Ishikawa (cell line): Measurements from ENCODE around the gene SDC4.

ENCODE experiments used
- CEBPB ChIP-seq: IDR thresholded peaks from 2 replicates; pipeline ENCODE4 v1.6.1; 2012
- CREB1 ChIP-seq: IDR thresholded peaks from 2 replicates; pipeline ENCODE4 v1.6.1; 2012; ENCODE audit warnings: low read depth
- EGR1 ChIP-seq: IDR thresholded peaks from 2 replicates; pipeline ENCODE4 v1.6.1; 2012
- EP300 ChIP-seq: IDR thresholded peaks from 2 replicates; pipeline ENCODE4 v1.6.1; 2012; ENCODE audit warnings: borderline replicate concordance
- FOXM1 ChIP-seq: IDR thresholded peaks from 2 replicates; pipeline ENCODE4 v1.6.1; 2012; ENCODE audit warnings: low read depth, borderline replicate concordance
- NFIC ChIP-seq: IDR thresholded peaks from 2 replicates; pipeline ENCODE4 v1.6.1; 2012
- RAD21 ChIP-seq: IDR thresholded peaks from 2 replicates; pipeline ENCODE4 v1.6.1; 2012; ENCODE audit warnings: low read depth
- TAF1 ChIP-seq: IDR thresholded peaks from 2 replicates; pipeline ENCODE4 v1.6.1; 2012; ENCODE audit warnings: low read depth, mild to moderate bottlenecking
- TCF12 ChIP-seq: IDR thresholded peaks from 2 replicates; pipeline ENCODE4 v1.6.1; 2012; ENCODE audit warnings: low read depth
- TEAD4 ChIP-seq: IDR thresholded peaks from 2 replicates; pipeline ENCODE4 v1.6.1; 2012
- YY1 ChIP-seq: IDR thresholded peaks from 2 replicates; pipeline ENCODE4 v1.6.1; 2012; ENCODE audit warnings: low read depth
- ZBTB7A ChIP-seq: IDR thresholded peaks from 2 replicates; pipeline ENCODE4 v1.6.1; 2012; ENCODE audit warnings: low read depth
- TF ChIP-seq, protein P1 (sequence below): IDR thresholded peaks from 2 replicates; pipeline ENCODE4 v1.6.1; 2012; ENCODE audit warnings: low read depth, mild to moderate bottlenecking
- TF ChIP-seq, protein P2 (sequence below): IDR thresholded peaks from 2 replicates; pipeline ENCODE4 v1.6.1; 2012
- TF ChIP-seq, protein P3 (sequence below): IDR thresholded peaks from 2 replicates; pipeline ENCODE4 v1.6.1; 2012

SDC4 gene

DNA sequence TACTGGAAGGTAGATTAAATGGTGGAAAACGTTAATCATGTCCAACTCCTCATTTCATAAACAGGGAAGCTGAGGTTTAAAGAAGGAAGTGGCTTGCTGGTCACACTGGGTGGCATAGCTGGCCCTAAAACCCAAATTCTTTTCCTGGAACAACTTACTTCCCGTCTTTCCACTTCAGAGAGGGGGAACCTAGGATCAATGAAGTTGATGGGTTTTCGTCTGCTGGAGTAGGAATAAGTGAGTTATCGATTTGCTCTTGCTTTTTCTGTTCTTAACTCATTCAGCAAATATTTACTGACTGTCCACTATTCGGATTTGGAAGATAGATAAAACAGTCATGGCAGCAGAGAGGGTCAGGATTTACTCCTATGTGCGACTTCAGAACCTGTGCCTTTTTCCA lies 13.6 kb upstream of the SDC4 start:
- TF ChIP-seq TCF12 (no peak), FOXM1 (no peak), EP300 (no peak), CEBPB (no peak)
- TF ChIP-seq, protein P1, sequence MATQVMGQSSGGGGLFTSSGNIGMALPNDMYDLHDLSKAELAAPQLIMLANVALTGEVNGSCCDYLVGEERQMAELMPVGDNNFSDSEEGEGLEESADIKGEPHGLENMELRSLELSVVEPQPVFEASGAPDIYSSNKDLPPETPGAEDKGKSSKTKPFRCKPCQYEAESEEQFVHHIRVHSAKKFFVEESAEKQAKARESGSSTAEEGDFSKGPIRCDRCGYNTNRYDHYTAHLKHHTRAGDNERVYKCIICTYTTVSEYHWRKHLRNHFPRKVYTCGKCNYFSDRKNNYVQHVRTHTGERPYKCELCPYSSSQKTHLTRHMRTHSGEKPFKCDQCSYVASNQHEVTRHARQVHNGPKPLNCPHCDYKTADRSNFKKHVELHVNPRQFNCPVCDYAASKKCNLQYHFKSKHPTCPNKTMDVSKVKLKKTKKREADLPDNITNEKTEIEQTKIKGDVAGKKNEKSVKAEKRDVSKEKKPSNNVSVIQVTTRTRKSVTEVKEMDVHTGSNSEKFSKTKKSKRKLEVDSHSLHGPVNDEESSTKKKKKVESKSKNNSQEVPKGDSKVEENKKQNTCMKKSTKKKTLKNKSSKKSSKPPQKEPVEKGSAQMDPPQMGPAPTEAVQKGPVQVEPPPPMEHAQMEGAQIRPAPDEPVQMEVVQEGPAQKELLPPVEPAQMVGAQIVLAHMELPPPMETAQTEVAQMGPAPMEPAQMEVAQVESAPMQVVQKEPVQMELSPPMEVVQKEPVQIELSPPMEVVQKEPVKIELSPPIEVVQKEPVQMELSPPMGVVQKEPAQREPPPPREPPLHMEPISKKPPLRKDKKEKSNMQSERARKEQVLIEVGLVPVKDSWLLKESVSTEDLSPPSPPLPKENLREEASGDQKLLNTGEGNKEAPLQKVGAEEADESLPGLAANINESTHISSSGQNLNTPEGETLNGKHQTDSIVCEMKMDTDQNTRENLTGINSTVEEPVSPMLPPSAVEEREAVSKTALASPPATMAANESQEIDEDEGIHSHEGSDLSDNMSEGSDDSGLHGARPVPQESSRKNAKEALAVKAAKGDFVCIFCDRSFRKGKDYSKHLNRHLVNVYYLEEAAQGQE: no peak

DNA sequence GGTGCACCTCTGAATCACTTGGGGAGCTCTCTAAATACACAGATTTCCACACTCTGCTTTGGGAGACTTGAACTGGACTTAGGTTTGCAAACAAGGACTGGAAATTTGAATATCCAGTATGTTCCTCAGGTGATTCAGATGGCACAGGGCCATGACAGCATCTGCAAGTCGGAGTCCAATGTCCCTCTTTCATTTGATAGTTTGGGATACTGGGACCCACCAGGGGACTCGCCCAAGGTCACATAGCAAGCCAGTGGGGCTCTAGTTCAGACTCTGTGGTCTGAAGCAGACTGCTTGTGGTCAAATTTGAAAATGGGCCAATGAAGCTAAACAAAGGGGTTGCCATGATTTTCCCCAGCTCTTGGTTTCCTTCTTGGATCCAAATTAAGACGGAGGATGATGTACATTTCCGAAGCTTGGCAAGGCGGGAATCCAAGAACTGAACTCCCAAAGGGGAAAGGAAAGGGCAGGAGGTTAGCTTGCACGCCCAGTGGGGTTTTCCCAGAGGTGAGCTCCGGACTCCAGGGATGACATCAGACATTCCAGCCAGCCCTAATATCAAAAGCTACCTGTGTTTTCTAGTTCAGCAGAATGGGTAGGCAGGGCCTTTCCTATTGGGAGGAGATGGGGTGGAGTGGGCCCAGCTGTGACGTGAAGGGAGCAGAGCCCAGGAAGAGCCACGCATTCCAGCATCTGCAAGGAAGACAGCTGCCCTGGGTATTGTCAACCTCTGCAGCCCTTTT lies 11.4 kb upstream of the SDC4 start:
- no peak for TF ChIP-seq CREB1
- TF ChIP-seq, protein P2, sequence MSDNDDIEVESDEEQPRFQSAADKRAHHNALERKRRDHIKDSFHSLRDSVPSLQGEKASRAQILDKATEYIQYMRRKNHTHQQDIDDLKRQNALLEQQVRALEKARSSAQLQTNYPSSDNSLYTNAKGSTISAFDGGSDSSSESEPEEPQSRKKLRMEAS: no peak
- peak; percentile 34; the same call in 1 of the 2 replicates for TF ChIP-seq TEAD4

DNA sequence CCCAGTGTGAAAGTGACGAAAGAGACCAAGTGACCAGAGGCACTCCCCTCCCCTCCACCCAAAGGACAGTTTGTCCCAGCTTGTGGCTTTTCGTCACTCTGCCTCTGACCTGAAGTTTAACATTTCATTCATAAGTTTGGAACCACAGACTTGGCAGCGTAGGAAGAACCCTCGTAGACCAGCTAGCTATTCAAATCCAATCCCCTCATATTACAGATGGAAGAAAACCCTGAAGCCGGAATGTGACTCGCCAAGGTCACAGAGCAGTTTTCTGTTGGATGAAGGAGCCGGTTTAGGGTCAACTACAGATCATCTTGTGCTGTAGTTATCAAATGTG lies 10.8 kb upstream of the SDC4 start:
- no peak for TF ChIP-seq CEBPB
- no peak for TF ChIP-seq TAF1
- TF ChIP-seq TCF12: no peak
- TF ChIP-seq CREB1: no peak
- TF ChIP-seq, protein P1: no peak
- TF ChIP-seq FOXM1: no peak
- TF ChIP-seq YY1: no peak
- TF ChIP-seq TEAD4: no peak
- no peak for TF ChIP-seq EGR1
- TF ChIP-seq, protein P3, sequence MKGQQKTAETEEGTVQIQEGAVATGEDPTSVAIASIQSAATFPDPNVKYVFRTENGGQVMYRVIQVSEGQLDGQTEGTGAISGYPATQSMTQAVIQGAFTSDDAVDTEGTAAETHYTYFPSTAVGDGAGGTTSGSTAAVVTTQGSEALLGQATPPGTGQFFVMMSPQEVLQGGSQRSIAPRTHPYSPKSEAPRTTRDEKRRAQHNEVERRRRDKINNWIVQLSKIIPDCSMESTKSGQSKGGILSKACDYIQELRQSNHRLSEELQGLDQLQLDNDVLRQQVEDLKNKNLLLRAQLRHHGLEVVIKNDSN: no peak
- no peak for TF ChIP-seq EP300
- TF ChIP-seq, protein P2: no peak

DNA sequence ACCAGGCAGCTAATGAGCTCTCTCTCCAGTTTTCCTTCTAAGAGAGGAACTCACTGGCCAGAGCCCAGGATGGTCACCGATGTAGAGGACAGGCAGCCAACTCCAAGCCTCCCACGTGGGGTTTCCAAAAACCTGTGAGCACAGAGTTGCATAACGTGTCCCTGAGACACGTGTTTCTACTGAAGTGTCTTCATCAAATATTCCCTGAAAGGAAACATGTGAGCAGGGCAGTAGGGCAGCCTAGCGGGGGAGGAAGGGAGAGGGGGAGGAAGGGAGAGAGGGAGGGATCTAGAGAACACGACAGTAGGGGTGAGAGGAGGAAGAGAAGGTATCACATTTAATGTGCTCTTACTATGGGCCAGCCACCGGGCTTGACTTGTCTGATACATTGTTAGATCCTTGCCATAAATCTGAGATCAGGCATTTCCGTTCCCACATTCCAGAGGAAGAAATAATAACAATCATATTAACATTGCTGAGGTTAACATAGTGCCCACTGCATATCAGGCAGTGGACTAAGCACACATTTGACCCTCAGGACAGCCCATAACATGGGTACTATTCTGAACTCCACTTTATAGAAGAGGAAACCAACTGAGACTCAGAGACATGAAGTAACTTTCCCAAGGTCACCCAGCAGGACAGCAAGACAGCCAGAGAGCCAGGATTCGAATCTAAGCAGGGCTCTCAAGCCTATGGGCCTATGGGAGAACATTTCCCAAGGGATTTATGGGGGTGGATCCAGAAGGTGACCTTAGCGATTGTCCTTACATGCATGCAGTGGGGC lies 10.3 kb upstream of the SDC4 start:
- TF ChIP-seq EGR1 (no peak), EP300 (no peak), RAD21 (no peak), NFIC (no peak), TAF1 (no peak), YY1 (no peak), CEBPB (no peak), CREB1 (no peak), ZBTB7A (no peak), TCF12 (no peak), TEAD4 (no peak), FOXM1 (no peak)
- TF ChIP-seq, protein P3: no peak
- TF ChIP-seq, protein P2: no peak
- TF ChIP-seq, protein P1: no peak
